ENCODE measurements around the gene MAP3K12. TPM values are rescaled to one million over a fixed set of nuclear protein-coding genes. Genes with fewer than 3 reads are reported as not detected.

MAP3K12 gene
- total and polyA plus RNA-seq, 2 of the 13 experiments (the other 11 are each of a cell fraction or from before 2014, with no cell fraction given), result 0.20 to 1.1 TPM

DNA sequence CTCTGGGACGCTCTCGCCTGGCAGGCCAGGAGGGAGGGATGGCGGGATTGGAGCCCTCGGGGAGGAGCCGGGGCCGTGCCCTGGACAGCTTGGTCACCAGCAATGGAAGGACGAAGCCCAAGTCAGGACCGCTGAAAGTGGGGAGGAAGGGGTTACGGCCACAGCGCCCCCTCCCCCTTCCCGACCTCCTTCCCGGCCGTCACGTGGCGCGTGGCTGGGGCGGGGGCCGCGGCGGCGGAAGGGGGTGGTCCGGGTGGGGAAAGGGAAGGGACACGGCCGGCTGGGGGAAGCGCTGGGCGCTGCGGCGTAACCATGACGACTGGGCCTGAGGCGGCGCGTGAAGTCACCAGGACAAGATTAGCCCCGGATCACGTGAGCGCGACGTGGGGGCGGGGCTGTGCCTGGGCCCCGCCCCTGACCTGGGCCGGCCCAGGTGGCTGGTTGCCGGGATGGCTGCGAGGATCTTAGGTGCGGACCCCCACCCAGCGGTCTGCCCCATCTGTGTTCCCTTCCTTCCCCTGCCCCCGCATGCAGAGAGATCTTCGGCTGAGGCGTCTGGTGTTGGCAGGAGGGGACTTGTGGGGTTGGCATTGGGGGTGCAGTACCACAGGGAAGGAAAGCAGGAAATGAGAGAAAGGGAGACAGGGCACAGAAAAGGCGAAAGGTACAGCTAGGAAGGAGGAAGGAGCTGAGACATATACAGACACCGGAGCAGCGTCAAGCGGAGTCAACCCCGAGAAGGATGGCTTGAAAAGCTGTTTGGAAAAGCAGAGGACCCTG is 6.2 kb downstream of the MAP3K12 start (continued):
- TF ChIP-seq, protein P1, sequence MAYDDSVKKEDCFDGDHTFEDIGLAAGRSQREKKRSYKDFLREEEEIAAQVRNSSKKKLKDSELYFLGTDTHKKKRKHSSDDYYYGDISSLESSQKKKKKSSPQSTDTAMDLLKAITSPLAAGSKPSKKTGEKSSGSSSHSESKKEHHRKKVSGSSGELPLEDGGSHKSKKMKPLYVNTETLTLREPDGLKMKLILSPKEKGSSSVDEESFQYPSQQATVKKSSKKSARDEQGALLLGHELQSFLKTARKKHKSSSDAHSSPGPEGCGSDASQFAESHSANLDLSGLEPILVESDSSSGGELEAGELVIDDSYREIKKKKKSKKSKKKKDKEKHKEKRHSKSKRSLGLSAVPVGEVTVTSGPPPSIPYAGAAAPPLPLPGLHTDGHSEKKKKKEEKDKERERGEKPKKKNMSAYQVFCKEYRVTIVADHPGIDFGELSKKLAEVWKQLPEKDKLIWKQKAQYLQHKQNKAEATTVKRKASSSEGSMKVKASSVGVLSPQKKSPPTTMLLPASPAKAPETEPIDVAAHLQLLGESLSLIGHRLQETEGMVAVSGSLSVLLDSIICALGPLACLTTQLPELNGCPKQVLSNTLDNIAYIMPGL (CRISPR knock-in tag; IDR thresholded peaks at IDR 0.05; ENCODE audit: borderline replicate concordance in 1 of 2, low read depth in 1 of 2), result 0 out of 4 replicates have a peak, but pooled peaks of 1 of the 2 experiments have one; percentile 24
- TF ChIP-seq RFX5 (IDR thresholded peaks at IDR 0.05; ENCODE audit: low read depth, low read length) (0 out of 2 replicates have a peak, but pooled peaks have one; percentile 17), ZFX (CRISPR knock-in tag; IDR thresholded peaks at IDR 0.05; ENCODE audit: low read depth) (peak; percentile 65; the same call in 1 of the 2 replicates), ZHX1 (CRISPR knock-in tag; IDR thresholded peaks at IDR 0.05; ENCODE audit: low read depth) (no peak), MAF1 (CRISPR knock-in tag; IDR thresholded peaks at IDR 0.05; ENCODE audit: borderline replicate concordance) (0 out of 2 replicates have a peak, but pooled peaks have one; percentile 51), ZNF777 (CRISPR knock-in tag; IDR thresholded peaks at IDR 0.05) (0 out of 2 replicates have a peak, but pooled peaks have one; percentile 15), NFATC3 (CRISPR knock-in tag; IDR thresholded peaks at IDR 0.05) (no peak; the same call in 1 of the 2 replicates), ZNF780A (CRISPR knock-in tag; IDR thresholded peaks at IDR 0.05) (peak; percentile 29; the same call in 1 of the 2 replicates), SPEN (CRISPR knock-in tag; IDR thresholded peaks at IDR 0.05; ENCODE audit: low read depth) (0 out of 2 replicates have a peak, but pooled peaks have one; percentile 47), ZBTB39 (CRISPR knock-in tag; IDR thresholded peaks at IDR 0.05) (0 out of 2 replicates have a peak, but pooled peaks have one; percentile 49), ZNF616 (CRISPR knock-in tag; IDR thresholded peaks at IDR 0.05; ENCODE audit: low read depth) (no peak), ZNF737 (CRISPR knock-in tag; IDR thresholded peaks at IDR 0.05; ENCODE audit: borderline replicate concordance) (no peak)
- TF ChIP-seq, protein P2, sequence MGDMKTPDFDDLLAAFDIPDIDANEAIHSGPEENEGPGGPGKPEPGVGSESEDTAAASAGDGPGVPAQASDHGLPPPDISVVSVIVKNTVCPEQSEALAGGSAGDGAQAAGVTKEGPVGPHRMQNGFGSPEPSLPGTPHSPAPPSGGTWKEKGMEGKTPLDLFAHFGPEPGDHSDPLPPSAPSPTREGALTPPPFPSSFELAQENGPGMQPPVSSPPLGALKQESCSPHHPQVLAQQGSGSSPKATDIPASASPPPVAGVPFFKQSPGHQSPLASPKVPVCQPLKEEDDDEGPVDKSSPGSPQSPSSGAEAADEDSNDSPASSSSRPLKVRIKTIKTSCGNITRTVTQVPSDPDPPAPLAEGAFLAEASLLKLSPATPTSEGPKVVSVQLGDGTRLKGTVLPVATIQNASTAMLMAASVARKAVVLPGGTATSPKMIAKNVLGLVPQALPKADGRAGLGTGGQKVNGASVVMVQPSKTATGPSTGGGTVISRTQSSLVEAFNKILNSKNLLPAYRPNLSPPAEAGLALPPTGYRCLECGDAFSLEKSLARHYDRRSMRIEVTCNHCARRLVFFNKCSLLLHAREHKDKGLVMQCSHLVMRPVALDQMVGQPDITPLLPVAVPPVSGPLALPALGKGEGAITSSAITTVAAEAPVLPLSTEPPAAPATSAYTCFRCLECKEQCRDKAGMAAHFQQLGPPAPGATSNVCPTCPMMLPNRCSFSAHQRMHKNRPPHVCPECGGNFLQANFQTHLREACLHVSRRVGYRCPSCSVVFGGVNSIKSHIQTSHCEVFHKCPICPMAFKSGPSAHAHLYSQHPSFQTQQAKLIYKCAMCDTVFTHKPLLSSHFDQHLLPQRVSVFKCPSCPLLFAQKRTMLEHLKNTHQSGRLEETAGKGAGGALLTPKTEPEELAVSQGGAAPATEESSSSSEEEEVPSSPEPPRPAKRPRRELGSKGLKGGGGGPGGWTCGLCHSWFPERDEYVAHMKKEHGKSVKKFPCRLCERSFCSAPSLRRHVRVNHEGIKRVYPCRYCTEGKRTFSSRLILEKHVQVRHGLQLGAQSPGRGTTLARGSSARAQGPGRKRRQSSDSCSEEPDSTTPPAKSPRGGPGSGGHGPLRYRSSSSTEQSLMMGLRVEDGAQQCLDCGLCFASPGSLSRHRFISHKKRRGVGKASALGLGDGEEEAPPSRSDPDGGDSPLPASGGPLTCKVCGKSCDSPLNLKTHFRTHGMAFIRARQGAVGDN (CRISPR knock-in tag; IDR thresholded peaks at IDR 0.05), result peak; percentile 69

Measured in HepG2 (cell line).